GM21786 (cell line): Measurements from ENCODE around the gene LRCH4.
A peak's percentile ranks its signal among the peaks of the same experiment; 100 is the strongest.

ENCODE experiments used
- ATAC-seq: cut with Tn5 transposase; IDR thresholded peaks from one replicate; pipeline ENCODE4 v1.9.1; 2021; ENCODE audit not compliant: unreplicated experiment

The LRCH4 gene

GRCh38 chr7:100606313-100606712 is 20.4 kb upstream of the LRCH4 start:
- ATAC-seq: no peak

GRCh38 chr7:100604976-100605911 is 19.3 kb upstream of the LRCH4 start:
- ATAC-seq: no peak

GRCh38 chr7:100604028-100604975 is 18.4 kb upstream of the LRCH4 start:
- peak; percentile 52 for ATAC-seq

GRCh38 chr7:100603726-100604027 is 17.7 kb upstream of the LRCH4 start:
- no peak for ATAC-seq

GRCh38 chr7:100602889-100603725 is 17.2 kb upstream of the LRCH4 start:
- ATAC-seq: no peak

- no peak for ATAC-seq
These were observed 14.8 kb upstream of the LRCH4 start for GRCh38 chr7:100600730-100601038.

- no peak for ATAC-seq
These were observed 14.2 kb upstream of the LRCH4 start for GRCh38 chr7:100599911-100600729.

GRCh38 chr7:100598425-100598824 is 12.5 kb upstream of the LRCH4 start:
- no peak for ATAC-seq

GRCh38 chr7:100595188-100595587 is 9.3 kb upstream of the LRCH4 start:
- no peak for ATAC-seq

- no peak for ATAC-seq
These were observed 5.7 kb upstream of the LRCH4 start for GRCh38 chr7:100591596-100591995.

- no peak for ATAC-seq
These were observed 4.3 kb upstream of the LRCH4 start for GRCh38 chr7:100590077-100590737.

GRCh38 chr7:100589341-100589947 is 3.5 kb upstream of the LRCH4 start:
- no peak for ATAC-seq

GRCh38 chr7:100588438-100588837 is 2.5 kb upstream of the LRCH4 start:
- ATAC-seq: no peak

GRCh38 chr7:100586266-100587025 is 517 bp upstream of the LRCH4 start, which contains the start of gene FBXO24:
Gene FBXO24, plus strand, starts transcription at chr7:100586328. Its CDS starts 298 bp downstream, at chr7:100586626.
- peak; percentile 86 for ATAC-seq

GRCh38 chr7:100584683-100585510 is 1.0 kb downstream of the LRCH4 start:
- no peak for ATAC-seq

- no peak for ATAC-seq
These were observed 1.8 kb downstream of the LRCH4 start for GRCh38 chr7:100584054-100584682.
